Thyroid gland (tissue), 4 donors: Measurements from ENCODE around the gene GLYR1.

ENCODE experiments used
- CTCF ChIP-seq, 6 experiments: fragments of 200-600 bp in 3 of 6; fragments of 450-650 bp in 3 of 6; sonication (generic) in 3 of 6; IDR thresholded peaks; one replicate each; pipeline ENCODE4 v1.5.1; 2016 to 2019; ENCODE audit warnings: antibody characterized with exemption in 6 of 6, mild to moderate bottlenecking in 2 of 6, inconsistent platforms in 1 of 6, moderate library complexity in 1 of 6
- POLR2A ChIP-seq, 2 donors: fragments of 450-650 bp; IDR thresholded peaks; one replicate each; pipeline ENCODE4 v1.6.1; 2017; ENCODE audit warnings: antibody characterized with exemption in 2 of 2, mild to moderate bottlenecking in 2 of 2, moderate library complexity in 1 of 2

- no peak for TF ChIP-seq CTCF (IDR thresholded peaks at IDR 0.05)
- TF ChIP-seq POLR2A (IDR thresholded peaks at IDR 0.05), result no peak
Observed at GRCh38 chr16:4865231-4865860, 18.3 kb upstream of the GLYR1 start.
